Mucosa of gallbladder (tissue), 1 donor: ENCODE data around the gene ATP1A2. TPM values are rescaled to one million over a fixed set of nuclear protein-coding genes. Genes with fewer than 3 reads are reported as not detected.
"Not testable (repeated sequence)": the region's sequence is repeated elsewhere in the genome, so short reads cannot be mapped to it uniquely, and the experiment has no call there.

ENCODE experiments used
- DNase-seq: peaks from one replicate; pipeline ENCODE4 v3.0.0-alpha.2; 2020; ENCODE audit warnings: low spot score
- total RNA-seq: library from RNA; stranded (reverse); gene quantifications from one replicate; pipeline ENCODE4 v1.2.1, GENCODE V29; 2021
- donor health status: DM: no; HTN: no; CAD: no.

ATP1A2 gene
- total RNA-seq, 1 donor from 2014 or later = 18.6 TPM

DNA sequence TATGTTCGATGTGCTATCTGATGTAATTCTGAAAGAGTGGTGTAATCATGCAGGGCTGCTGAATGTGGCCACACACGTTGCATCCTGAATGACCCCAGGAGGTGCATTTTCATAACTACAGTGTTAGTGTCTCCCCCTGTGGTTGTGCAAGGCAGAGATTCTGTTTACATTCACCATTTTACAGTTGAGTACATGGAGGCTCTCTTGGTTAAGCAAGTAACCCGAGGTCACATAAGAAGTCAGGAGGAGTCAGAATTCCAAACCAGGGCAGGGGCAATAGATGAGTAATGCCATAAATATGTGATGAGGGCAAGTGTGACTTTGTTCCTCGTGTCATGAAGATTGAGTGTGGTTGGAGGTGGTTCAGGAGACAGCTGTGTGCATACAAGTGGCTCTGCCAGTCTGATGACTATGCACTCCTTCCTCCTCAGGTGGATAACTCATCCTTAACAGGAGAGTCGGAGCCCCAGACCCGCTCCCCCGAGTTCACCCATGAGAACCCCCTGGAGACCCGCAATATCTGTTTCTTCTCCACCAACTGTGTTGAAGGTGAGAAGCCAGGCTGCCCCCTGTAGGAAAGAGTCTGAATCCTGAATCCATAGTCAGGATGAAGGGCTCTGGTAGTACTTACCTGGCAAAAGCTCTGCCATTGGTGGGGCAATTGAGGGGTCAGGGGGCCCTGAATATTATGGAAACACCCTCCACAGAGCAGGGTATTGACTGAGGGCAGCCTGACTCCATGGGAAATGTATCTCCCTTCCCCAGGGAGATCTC, 9.3 kb downstream of the ATP1A2 start:
- DNase-seq = no peak

DNA sequence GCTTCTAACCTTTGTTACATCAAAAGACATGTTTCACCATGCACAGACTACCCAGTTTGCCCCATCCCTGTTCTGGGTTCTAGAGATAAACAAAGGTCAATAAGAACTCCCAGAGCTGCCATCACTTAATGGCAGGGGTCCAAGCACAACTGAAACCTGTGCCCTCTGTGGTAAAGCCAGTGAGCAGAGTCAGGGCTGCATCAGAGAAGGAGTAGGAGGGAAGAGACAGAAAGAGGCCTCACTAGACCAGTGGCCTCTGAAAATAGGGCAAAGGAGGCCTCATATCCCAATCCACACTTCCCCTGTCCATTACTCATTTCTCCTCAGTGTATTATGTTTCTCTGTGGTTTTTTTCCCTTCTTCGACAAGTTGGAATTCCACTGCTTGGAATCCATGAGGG, 10.2 kb downstream of the ATP1A2 start:
- DNase-seq = no peak

DNA sequence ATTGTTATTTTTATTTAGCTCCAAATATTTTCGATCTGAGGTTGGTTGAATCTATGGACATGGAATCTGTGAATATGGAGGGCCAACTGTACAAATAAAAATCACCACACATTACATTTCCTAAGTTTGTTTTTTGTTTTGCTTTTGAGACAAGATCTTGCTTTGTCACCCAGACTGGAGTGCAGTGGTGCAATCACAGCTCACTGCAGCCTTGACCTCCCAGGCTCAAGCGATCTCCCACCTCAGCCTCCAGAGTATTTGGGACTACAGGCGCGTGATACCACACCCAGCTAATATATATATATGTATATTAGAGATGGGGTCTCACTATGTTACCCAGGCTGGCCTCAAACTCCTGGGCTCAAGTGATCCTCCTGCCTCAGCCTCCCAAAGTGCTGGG, 10.8 kb downstream of the ATP1A2 start:
- not testable (repeated sequence) for DNase-seq

DNA sequence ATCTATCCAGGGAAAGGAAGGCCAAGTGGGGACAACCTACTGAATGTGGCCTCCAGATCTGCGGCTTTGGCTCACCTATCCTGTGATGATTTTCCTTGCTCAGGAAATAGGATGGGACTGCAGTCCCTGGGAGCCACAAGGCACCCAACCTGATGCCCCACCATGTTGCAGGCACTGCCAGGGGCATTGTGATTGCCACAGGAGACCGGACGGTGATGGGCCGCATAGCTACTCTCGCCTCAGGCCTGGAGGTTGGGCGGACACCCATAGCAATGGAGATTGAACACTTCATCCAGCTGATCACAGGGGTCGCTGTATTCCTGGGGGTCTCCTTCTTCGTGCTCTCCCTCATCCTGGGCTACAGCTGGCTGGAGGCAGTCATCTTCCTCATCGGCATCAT, 11.8 kb downstream of the ATP1A2 start:
- DNase-seq = no peak

DNA sequence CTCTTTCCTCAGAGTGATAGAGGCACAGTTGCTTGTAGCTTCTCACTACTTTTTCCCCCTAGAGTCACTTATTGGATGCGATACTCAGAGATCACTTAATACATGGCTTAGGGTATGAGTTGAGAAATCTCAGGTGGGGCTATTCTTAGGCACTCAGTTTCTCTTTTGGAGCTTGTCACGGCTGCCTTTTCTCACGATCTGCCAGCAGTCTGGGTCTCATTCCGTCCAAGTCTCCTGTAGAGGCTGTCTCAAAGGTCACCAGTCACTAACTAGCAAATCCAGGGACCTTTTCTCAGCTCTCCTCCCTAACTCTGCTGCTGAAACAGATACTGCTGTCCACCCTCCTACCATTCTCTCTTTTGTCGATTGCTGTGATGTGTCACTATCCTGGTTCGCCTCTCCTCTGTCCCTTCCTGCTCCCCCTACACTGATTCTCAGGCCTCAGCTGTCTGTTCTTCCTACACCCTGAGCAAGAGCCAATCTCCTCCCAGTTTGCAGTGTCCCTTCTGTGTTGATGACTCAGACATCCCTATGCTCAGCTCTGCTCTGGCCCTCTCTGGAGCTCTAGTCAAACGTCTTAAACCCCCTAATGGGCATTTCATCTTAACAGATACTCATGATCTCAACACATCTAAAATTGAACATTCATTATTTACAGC, 12.4 kb downstream of the ATP1A2 start:
- DNase-seq = no peak

DNA sequence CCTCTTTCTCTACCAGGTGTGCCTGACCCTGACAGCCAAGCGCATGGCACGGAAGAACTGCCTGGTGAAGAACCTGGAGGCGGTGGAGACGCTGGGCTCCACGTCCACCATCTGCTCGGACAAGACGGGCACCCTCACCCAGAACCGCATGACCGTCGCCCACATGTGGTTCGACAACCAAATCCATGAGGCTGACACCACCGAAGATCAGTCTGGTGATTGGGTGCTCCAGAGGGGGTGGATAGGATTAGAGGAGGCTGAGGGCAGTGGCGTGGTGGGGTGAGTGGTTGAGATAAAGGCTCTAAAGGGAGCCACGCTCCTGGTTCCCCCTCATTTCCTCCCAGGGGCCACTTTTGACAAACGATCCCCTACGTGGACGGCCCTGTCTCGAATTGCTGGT, 13.1 kb downstream of the ATP1A2 start:
- no peak for DNase-seq

DNA sequence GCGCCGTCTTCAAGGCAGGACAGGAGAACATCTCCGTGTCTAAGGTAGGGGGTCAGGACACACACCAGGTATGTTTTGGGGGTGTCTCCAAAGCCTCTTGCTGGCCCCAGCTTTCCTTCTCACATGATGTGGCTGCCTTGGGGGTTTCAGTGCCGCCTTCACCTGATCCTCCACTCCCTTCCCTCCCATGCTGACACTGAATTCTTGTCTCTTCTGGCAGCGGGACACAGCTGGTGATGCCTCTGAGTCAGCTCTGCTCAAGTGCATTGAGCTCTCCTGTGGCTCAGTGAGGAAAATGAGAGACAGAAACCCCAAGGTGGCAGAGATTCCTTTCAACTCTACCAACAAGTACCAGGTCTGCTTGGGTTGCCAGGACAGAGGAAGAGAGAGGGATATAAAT, 13.5 kb downstream of the ATP1A2 start:
- DNase-seq = no peak

DNA sequence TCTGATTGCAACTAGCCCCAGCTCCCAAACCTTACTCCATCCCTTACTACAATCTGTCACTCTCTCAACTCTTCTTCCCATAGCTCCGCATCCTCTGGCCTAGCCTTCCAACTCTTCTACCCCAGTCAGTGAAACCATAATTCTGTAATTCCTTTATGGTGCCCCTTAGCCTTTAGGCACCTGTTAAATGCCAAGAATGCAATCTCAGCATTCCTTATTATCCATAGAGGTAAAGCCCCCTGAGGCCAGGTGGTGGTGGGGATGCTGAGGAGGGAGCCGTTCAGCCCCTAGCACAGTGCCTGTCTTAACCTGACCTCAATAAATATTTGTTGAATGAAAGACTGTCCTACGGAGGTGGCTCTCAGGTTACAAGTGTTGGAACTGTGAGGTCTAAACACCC, 14.0 kb downstream of the ATP1A2 start:
- DNase-seq = no peak

DNA sequence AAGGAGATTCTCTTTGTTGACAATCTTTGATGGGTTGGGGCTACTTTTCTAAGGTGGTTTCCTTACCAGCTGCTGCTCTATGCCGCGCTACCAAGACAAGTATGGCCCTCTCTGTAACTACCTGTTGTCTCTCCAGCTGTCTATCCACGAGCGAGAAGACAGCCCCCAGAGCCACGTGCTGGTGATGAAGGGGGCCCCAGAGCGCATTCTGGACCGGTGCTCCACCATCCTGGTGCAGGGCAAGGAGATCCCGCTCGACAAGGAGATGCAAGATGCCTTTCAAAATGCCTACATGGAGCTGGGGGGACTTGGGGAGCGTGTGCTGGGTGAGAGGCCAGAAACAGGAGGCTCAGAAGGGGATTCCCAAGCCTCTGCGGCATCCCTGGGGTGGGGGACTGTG, 14.4 kb downstream of the ATP1A2 start:
- no peak for DNase-seq

DNA sequence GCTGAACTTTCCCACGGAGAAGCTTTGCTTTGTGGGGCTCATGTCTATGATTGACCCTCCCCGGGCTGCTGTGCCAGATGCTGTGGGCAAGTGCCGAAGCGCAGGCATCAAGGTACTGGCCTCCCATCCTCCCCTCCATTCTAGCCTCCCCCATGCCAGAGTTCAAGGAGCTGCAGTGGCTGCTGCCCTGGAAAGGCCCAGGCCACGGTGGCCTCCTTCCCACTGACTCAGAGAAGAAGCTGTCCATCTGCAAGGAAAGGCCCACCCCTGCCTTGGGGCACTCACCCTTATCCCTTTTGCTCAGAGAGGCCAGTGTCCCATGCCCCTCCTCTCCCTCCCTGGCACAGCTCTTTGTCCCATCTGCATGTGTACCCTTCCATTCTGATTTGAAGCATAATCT, 14.9 kb downstream of the ATP1A2 start:
- no peak for DNase-seq

DNA sequence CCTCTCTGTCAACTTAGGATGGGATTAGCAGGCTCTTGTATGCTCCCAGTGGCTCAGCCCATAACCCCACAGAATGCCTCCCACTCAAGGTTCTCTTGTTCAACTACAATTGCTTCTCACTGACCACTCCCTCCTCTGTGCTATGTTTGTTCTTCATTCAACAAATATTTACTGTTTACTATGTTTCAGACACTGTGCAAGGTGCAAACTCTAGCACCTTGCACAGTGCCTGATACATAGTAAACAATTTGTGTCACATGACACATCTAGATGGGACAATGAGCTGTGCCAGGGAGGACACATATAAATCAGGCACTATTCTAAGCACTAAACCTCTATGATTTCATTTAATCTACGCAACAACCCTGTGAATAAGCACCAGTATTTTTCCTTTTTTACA, 15.4 kb downstream of the ATP1A2 start:
- no peak for DNase-seq

DNA sequence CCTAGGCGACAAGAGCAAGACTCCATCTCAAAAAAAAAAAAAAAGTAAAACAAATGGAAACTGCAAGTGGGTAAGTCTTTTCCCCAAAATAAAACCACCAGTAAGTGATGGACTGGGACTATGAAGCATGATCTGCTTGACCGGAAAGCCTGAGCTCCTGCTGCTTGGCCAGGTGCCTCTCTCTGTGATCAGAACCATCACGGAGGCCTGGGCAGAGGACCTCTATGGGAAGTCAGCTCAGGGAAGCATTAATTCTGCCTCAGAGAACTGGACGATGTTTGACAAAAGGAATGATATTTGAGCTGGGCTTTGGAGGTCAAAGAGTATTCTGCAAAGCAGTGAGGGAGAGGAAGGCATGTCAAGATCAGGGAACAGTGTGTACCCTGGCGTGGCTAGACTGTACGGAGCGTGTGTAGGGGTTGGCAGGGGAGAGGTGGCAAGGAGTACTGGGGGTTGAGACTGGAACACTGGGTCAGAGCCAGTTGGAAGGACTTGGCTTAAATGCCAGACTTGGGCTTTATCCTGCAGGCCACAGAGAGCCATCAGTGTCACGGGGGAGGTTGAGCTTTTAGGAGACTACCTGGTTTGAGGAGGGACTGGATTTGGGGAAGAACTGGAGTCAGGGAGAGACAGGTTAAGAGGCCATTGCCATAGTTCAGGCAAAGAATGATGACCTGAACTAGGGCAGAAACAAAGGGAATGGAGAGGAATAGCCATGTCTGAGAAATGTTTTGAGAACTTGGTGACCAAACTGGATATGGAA, 16.4 kb downstream of the ATP1A2 start:
- no peak for DNase-seq

DNA sequence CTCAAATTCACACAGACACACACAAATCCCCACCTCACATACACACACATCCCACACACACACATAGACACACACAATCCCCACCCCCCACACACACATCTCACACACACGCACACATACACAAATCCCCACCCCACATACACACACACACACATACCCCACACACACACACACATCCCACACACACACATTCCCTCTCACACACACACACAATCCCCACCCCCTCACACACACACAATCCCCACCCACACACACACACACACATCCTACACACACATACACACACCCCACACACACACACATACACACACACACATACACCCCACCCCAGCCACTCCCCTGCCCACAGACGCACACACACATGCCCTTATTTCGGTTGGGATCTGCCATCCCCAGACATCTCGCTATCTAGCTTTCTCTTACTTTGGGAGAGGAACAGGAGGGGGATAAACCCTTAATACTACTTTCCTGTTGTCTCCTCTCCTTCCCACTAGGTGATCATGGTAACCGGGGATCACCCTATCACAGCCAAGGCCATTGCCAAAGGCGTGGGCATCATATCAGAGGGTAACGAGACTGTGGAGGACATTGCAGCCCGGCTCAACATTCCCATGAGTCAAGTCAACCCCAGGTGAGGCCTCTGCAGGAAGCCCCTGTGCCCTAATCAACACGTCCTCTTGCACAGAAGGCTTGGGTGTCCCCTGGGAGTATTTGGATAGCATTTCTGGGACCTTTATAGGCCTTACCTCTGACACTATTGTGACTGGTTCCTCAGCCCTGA, 18.6 kb downstream of the ATP1A2 start:
- no peak for DNase-seq

DNA sequence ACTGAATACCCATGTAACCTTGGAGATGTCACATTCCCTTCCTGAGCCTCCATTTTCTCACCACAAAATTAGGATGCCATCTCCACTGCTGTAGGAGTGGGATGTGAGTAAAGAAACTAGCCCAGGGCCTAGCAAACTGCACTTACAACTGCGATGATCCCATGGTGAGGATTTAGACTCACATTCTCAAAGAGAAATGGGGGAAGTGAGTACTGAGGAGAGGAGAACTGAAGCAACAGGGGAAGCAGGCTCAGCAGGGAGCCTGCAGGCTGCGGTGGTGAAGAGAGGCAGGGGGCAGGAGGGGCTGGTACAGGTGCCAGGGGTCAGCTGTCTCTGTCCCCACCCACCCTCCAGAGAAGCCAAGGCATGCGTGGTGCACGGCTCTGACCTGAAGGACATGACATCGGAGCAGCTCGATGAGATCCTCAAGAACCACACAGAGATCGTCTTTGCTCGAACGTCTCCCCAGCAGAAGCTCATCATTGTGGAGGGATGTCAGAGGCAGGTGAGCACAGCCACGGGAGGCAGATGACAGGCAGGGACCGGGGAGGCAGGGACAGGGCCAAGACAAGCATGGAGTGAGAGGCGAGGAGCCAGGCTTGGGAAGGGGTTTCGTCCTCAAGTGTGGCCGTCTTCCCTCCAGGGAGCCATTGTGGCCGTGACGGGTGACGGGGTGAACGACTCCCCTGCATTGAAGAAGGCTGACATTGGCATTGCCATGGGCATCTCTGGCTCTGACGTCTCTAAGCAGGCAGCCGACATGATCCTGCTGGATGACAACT, 19.4 kb downstream of the ATP1A2 start:
- DNase-seq = no peak

DNA sequence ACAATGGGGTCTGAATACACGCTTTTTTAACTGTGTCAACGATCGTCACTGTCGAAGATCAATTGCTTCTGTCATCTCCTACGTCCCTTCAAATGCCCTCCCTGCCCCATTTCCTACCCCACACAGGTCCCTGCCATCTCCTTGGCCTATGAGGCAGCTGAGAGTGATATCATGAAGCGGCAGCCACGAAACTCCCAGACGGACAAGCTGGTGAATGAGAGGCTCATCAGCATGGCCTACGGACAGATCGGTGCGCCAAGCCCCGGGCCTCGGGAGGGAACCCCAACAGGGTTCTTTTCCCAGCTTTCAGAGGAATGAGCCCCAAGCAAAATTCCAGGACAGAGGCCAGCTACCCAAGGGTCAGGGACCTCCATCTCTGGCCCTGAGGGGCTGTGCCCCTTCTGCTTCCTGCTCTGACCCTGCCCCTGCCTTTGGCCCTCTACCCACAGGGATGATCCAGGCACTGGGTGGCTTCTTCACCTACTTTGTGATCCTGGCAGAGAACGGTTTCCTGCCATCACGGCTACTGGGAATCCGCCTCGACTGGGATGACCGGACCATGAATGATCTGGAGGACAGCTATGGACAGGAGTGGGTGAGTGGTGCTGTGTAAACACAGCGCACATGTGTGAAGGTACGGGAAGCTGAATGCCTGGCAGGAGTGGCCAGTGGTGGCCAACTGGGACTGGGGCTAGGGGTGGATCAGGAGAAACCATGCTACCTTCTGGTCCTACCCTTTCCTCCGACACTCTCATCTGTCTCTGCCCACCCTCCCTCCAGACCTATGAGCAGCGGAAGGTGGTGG, 20.8 kb downstream of the ATP1A2 start:
- DNase-seq = no peak

DNA sequence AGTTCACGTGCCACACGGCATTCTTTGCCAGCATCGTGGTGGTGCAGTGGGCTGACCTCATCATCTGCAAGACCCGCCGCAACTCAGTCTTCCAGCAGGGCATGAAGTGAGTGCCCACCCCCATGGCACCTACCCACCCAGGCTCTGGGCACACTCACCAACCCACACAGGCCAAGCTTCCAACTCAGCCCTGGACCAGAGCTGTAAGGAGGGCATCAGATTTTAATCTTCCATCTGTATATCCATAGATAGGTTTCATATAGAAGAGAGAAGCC, 21.3 kb downstream of the ATP1A2 start:
- no peak for DNase-seq

DNA sequence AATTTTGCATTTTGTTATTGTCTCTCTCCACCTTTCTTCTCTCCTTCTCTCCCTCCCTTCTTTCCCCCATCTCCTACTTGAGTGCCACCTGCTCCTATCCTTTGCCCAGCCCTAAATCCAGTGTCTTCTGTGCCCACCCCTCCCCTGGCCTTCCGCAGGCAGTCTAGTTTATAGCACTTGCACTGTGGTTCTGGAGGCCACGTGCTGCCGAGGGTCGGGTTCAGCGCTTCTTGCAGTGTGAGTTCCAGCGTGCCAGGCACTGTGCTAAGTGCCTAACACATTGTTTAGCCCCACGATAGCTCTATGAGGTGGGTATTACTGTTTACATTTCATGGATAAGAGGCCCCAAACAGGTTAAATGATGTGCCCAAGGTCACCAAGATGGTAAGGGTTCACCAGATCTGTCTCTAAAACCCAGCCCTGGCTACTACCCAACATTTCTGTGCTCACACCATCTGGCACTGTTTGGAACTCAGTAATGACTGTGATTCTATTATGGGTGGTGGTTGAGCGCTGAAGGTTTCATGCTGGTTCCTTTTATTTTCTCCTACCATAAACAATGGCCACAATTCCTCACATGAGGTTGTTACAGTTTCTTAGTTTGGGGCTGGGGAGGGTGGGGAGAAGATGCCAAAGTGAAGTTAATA, 21.8 kb downstream of the ATP1A2 start:
- DNase-seq = no peak

DNA sequence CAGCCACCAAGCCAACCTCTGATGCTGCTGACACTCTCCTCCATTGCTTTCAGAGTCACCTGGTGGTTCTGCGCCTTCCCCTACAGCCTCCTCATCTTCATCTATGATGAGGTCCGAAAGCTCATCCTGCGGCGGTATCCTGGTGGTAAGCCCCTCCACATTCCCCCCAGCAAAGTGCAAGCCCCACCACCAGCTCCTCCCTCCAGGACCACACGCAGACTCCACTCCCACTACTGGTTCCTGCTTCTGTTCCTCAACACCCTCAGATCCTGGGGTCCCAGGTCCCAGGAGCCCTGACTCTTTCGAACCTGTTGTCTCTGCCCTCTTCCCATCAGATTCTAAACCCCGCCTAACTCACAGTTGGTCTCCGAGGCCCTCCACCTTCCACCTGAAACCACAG, 24.3 kb downstream of the ATP1A2 start:
- no peak for DNase-seq

DNA sequence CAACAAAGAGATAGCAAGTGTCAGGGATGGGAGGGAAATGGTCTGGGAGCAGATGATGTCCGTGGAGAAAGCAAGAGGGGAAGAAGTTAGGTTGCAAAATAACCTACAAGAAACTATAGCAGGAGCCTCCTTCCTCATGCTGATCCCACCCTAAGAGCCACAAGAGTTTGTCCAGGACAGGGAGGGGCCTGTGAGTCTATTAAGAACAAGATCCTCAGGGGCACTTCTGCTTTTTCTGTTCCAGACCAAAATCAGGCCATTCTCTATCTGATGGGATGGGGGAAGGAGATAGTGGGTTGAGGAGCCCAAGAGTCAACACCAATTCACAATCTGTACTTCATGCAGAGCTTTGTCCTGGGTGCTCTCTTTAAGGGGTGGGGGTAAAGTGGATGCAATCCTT, 28.1 kb downstream of the ATP1A2 start:
- DNase-seq = no peak

DNA sequence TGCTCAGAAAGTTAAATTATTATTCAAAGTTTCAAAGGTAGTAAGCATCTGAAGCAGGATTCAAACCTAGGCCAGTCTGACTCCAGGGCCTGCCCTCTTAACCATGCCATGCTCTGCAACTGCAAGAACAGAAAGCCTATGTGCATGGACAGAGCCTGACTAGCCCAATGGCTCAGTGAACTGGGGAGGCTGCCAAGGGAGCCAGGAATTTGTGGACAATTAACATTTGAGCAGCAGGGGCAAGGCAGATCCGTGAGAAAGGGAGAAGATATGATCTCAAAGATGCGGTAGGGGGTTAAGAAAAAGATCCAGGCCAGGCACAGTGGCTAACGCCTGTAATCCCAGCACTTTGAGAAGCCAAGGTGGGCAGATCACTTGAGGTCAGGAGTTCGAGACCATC, 29.4 kb downstream of the ATP1A2 start:
- no peak for DNase-seq
